Inflammatory macrophage treated with lipopolysaccharide for 4 hours (primary cell): ENCODE data around the gene PRDM11.

ENCODE experiments used
- DNase-seq: peaks from one replicate; pipeline ENCODE4 v3.0.0-alpha.2; 2020

PRDM11 gene

DNA sequence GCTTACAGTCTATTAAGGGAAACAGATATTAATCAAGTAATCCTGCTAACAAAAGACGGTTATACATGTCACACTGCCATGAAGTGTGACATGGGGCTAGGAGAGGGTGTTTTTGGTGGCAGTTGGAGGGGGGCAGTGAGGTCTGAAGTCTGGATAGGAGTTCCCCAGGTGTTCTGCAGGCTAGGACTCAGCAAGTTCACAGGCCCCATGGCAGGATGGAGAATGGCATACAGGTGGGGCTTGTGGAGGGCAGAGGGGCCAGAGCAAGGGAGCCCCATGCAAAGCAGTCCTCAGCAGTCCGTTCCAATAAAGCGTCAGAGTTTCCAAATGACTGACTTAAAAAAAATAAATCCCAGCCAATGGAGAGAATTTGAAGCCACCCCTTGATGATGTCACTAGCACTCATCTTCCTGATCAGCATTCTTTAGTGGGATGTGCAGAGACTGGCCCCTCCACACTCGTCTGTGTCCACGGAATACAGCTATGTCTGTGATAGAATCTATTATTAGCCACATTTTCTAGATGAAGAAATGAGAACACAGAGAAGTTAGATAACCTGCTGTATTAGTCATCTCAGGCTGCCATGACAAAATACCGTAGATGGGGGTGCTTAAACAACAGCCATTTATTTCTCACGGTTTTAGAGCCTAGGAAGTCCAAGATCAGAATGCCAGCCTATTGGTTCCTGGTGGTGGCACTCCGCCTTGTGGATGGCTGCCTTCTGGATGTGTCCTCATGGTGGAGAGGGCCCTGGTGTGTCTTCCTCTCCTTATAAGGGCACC lies 32.6 kb downstream of the PRDM11 start:
- DNase-seq, result no peak

DNA sequence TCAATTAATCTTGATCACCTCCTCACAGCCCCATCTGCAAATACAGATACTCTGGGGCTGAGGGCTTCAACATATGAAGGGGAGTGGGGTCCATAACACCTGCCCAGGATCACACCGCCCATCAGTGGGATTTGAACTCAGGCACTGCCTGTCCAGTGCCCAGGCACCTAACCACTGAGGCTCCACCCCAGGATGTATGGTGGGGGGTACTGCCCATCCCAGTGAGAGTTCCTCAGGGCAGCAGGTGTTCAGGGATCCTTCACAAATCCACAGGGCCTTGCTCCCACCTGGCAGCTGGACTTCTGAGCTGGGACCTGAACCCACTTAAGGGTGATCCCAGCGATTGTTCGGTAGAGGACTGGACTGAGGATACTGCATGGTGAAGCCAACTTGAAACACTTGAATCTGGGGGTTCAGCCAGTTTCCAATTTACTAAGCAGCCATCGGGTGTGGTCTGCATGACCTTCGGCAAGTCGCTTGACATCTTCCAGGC lies 33.3 kb downstream of the PRDM11 start:
- DNase-seq, result no peak

DNA sequence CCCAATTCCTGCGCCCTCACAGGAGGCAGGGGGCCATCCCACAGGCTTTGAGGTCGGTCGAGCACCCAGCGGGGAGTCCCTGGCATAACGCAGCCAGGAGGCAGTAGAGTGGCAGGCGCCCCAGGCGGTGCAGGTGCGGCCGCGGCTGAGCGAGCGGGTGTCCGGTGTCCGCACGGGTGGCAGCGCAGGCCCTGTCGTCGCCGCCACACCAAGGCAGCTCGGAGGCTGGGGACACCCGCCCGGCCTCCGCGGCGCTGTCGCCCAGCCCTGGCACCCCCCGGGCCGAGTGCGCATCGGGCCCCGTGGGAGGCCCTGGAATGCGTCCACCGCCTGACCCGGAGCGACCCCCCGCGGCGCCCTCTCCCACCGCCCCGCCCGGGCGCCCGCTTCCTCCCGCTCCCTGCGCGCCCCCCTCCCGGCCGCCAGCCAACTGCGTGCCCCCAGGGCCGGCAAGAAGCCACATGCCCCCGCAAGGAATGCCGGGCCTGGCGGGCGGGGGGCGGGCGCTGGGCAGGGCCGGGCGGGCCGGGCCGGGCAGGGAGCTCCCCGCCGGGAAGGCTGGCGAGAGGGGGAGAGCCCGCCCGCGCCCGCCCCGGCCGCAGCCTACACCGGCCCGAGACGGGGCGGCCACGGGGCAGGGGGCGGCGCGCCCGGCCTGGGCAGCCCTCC lies 33.9 kb downstream of the PRDM11 start:
- DNase-seq, result no peak

DNA sequence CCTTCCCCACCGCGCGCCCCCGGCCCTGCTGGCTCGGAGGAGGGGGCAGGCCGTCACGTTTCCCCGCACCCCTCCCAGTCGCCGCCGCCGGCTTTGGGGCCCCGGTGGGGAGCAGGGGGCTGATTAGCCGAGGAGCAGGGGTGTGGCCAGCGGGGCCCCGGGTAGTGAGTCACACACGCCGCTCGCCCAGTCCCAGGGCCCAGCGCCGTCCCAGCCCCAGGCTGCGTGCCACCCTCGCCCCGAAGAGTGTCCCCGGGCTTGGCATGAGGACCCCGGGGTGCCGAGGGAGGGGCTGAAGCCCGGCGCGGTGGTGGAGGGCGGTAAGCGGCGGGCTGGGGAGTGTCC lies 34.4 kb downstream of the PRDM11 start:
- DNase-seq, result peak; percentile 49

DNA sequence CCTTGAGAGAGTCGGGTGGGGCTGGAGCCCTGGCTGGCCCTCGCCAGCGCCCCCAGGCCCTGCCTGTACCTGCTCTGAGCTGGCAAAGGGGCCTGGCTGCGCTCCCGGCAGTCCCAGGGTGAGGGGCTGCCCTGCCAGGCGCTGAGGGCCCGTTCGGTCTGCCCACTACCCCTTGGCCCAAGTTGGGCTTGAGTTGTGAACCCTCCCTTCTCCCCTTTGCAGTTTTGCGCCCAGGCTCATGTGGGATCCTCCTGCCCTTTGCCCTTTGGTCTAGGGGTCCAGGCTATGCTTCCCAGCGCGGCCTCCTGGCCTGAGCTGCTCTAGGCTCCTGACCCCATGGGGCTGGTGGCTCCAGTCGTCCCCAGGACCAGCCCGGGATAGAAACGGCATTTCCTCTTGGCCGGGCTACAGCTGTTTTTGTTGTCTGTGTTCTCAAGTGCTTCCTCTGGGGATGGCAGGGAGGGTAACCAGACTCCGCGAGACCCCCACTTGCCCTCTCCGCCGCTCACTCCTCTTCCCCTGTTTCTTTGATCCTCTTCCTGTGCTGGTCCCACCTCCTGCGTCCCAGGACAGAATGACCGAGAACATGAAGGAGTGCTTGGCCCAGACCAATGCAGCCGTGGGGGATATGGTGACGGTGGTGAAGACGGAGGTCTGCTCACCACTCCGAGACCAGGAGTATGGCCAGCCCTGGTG lies 34.9 kb downstream of the PRDM11 start:
- no peak for DNase-seq

DNA sequence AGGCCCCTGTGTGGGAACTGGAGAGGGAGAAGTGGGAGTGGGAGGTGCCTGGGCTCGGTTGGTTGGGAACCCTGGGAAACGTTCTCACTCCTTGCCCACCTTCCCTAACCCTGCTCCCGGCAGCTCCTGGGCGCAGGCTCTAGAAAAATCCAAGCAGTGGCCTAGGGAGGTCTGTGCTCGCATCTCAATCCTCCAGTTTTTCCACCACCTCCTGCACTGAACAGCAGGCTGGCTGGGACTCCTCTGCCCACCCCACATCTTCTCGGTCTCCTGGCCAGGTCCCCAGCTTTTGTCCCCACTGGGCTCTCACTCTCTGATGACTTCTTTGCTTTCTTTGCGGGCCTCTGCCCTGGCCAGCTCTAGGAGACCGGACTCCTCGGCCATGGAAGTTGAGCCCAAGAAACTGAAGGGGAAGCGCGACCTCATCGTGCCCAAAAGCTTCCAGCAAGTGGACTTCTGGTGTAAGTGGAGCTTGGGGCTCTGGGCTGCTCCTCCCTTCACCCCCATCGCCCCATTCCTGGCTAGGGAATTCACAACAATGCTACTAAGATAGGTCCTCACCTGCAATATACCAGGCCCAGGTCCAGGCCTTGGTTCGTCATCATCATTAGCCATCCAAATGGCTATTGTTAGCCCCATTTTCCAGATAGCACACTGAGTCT lies 35.6 kb downstream of the PRDM11 start:
- no peak for DNase-seq

DNA sequence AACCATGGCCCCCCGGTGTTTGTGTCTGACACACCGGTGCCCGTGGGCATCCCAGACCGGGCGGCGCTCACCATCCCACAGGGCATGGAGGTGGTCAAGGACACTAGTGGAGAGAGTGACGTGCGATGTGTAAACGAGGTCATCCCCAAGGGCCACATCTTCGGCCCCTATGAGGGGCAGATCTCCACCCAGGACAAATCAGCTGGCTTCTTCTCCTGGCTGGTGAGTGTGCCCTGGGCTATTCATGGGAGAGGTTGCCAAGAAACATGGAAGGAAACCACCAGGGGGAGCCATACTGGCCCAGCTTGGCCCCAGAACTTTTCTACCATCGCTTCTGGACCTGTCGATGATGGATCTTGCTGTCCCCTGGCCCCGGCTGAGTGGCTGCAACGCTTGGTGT lies 36.5 kb downstream of the PRDM11 start:
- peak; percentile 41 for DNase-seq

DNA sequence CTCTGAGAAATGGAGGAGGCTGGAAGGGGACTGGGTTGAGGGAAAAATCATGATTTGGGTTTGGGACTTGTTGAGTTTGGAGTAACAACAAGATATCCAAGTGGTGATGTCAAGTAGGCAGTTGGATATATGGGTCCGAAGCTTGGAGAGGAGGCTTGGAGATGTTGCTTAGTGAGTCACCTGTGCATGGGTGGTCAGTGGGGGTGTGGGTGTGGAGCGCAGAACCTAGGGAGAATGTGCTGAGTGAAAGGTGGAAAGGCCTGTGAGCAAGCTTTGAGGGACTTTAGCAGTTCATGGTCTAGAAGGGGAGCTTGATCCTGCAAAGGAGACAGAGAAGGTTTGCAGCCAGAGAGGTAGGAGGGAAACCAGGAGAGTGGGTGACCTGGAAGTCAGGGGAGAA lies 38.2 kb downstream of the PRDM11 start:
- no peak for DNase-seq

DNA sequence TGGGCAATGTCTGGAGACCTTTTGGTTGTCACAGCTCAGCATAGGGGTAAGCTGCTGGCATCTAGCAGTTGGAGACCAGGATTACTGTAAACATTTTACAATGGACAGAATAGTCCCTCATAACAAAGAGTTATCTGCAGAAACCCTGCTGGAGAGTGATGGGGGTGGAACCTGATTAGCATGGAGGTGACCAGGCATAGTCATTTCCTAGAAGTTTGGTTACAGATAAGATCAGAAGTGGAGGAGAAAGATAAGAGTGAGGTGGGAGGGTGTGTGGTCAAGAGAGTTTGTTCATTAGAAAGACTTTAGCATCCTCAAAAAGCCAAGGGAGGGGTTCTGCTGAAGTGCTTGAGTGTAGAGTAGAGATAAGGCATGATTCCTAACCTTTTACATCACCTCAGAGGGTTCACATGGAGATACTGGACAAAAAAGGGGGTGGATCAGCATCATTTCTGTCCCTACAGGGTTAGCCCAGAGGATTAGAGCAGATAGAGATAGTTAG lies 38.8 kb downstream of the PRDM11 start:
- no peak for DNase-seq

DNA sequence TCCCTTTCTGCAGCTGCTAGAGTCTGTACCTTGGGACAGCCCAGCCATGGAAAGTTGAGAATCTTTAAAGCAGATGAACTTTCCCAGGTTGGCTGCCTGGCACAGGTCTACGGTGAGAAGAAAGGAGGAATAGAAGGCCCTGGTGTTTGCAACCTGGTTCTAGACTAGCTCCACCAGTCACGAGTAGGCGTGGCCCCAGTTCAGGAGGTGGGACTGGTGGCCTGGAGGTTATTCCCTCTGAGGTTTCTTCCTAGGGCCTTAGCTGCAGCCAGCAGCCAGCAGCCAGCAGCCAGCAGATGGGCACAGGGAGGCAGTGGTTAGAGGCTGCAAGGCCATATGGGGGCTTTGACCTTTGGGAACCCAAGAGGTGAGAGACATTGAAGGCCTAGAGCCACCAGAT lies 40.9 kb downstream of the PRDM11 start:
- no peak for DNase-seq

DNA sequence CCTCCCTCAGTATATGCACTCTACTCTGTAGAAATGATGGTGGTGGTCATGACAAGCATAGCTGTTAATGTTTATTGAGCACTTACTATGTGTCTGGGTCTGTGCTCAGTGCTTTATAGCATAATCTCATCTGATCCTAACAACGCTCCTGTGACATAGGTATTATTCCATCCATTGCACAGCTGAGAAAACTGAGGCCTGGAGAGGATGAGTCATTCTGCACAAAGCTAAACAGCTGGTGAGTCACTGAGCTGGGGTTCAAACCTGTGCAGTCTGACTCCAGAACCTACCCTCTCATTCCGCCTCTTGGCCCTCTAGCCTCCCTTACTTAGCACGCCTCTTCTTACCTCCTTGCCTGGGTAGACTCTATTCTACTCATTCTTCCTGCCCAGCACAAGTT lies 41.7 kb downstream of the PRDM11 start:
- no peak for DNase-seq

DNA sequence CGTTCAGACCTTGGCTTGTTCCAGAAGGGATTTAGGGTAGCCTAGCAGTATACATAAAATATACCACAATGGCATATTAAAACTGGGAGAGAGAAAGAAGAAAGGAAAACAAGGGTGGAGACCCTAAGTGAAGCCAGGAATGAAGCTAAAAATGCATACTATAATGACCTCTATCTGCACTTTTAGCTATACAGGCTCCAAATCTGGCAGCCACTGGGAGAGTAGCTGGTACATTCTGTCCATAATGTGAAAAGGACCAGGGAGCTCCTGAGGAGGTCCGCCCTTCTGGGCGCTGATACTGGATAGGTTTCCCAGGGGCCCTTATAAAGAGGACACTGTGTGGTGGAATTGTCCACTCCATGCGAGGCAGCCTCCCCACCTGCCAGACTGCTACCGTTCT lies 42.8 kb downstream of the PRDM11 start:
- no peak for DNase-seq

DNA sequence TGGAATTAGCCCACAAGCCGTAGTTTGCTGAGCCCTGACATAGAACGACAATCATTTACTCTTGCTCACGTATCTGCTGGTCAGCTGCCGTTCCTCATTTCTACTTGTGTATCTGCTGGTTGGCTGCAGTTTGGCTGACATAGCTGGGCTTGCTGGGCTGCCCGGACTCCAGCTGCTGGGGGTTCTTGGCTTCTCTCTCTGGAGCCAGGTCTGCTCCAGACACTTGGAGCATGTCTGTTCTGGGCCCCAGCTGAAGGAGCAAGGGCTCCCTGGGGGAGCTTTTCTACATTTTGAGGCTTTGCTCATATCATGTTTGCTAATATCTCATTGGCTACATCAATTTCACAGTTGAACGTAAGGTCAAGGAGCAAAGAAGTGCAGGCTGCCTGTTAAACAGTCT lies 47.3 kb downstream of the PRDM11 start:
- DNase-seq, result no peak

DNA sequence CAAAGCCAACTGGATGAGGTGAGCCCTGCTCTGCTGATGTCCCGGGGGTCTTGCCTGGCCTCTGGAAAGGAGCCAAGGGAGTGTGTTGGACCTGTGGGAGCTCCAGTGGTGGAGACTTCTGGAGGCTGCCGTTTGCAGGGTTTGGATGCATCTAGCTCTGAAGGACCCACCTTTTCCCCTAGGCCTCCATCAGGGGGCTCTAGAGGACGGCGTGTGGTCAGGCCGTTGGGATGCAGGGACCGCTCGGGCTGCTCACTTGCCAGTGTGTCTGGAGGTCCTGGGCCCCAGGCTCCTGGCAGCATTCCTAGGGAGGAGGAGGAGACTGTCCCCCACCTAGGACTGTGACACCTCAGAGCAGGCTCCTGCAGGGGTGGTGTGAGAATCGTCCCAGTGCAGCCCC lies 58.3 kb downstream of the PRDM11 start:
- no peak for DNase-seq

DNA sequence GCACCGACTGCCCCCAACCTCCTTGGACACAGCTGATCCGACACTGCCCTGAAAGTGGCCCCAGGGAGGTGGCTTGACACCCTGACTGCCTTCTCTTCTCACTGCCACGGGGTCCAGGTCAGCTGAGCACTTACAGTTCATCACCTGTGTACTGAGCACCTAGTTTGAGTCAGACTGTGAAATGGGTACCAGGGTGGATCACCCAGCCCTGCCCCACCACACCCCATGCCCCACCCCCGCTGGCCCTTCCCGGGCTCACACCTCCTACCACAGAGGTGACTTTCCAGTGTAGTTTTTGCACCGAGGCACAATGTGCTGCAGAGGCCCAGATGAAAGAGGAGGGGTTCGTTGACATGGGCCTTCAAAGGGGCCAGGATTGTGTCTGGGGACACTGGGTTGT lies 59.5 kb downstream of the PRDM11 start:
- no peak for DNase-seq

DNA sequence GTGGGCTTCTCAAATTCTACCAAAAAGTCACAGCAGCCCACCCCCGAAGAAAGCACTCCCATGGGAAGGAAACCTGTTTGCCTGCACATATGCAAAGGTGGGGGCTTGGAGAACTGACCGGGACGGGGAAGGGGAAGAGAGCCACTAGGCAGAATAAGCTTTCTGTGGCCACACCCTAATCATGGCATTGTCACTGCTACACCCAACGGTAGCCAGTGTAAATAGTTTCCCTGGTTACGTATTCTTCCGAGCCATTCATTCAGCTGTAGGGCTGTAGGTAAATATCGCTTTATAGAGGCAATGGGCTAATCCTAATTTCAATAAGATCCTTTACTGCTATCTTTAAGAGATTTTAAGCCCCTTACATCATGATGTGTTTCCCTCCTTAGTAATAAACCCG lies 61.7 kb downstream of the PRDM11 start:
- no peak for DNase-seq

DNA sequence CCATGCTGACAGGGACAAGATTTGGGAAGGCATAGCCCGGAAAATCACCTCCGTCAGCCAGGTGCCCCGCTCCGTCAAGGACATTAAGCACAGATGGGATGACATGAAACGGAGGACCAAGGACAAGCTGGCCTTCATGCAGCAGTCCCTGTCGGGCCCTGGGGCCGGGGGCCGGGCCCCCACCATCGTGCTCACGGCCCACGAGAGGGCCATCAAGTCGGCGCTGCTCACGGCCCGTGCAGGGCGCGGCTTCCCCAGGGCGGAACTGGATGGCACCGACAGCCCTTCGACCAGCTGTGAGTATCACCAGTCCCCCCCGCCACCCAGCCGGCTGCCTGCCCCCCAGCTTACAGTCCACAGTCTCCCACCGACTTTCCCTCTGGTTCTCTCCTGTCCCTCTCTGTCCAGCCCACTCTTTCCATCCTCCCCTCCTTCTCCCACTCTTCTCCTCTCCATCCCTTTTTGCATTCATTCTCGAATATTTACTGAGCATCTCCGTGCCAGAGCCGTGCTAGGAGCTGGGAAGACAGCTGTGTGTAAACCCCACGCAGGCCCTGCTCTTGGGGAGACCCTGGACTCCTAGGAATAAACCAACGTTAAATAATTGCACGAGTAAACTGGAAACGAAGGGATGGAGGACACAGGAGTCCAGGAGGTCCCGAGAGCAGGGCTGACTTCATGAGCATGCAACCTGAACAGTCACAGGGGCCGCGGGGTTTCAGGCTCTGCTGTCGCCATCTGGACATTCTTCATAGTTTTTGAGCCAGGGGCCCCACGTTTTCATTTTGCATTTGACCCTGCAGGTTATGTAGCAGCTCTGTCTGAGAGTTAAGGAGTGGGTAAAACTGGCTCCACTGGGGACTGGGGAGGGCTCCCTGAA lies 62.8 kb downstream of the PRDM11 start:
- DNase-seq, result no peak

DNA sequence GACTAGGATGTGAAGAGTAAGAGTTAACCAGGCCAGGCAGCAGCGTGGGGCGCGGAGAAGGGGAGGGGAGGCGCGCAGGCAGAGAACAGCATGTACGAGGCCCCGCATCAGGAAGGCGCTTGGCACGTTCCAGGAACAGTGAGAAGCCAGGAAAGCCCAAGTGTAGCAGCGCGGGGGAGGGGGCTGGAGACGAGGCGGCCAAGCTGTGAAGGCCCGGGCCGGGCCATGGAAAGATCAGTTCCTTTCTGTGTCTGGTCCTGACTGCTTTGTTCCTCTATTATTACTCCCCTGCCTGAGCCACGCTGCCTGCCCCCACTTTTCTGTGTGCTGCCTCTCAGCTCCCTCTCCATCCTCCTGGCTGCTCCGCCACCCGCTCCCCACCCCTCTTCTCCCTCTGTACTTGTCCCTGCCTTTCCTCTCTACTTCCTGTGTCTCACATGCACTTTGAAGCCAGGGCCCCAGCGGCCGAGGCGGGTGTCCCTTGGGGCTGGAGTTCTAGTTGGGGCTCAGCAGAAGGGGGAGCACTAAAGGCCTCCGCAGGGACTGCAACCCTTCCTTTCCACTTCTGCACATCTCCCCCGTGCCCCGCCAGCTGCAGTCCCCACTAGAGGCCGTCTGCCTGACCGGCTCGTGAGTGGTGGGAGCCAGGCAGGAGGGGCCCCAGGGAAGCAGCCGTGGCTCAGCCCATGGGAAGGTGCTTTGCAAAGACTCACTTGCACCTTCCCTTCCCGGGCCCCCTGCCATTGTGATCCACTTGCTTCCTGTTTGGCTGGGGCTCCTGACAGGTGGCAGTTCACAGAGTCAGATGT lies 63.7 kb downstream of the PRDM11 start:
- DNase-seq, result no peak

DNA sequence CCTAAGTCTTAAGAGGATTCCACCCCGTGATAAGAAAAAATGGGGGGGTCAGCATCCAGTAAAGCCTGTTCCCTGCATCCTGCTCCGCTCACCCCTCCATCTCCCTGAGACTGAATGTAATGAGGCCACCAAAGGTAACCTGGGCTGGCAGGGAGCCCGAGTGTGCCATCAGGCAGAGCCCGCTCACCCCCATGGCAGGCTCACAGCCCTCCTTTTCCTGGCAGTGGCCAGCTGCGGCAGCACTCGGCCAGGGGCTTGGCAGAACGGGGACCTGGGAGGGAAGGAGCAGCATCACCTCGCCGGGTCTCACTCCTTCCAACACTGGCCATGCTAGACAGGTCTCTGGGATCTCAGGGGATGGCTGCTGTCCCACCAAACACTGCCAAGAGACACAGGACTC lies 64.4 kb downstream of the PRDM11 start:
- no peak for DNase-seq

DNA sequence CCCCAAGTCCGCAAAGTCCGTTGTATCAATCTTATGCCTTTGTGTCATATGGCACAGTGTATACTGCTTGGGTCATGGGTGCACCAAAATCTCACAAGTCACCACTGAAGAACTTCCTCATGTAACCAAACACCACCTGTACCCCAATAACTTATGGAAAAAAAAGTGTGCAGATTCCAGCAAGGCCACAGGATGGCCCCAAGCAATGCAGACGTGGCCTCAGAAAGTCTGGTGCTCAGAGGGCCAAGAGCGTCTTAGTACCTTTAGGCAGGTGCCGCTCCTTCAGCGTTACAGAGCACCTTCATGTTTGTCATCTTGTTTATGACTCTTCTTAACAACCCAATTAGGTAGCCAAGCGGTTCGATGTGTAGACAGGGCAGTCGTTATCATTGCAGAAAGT lies 65.3 kb downstream of the PRDM11 start:
- no peak for DNase-seq

DNA sequence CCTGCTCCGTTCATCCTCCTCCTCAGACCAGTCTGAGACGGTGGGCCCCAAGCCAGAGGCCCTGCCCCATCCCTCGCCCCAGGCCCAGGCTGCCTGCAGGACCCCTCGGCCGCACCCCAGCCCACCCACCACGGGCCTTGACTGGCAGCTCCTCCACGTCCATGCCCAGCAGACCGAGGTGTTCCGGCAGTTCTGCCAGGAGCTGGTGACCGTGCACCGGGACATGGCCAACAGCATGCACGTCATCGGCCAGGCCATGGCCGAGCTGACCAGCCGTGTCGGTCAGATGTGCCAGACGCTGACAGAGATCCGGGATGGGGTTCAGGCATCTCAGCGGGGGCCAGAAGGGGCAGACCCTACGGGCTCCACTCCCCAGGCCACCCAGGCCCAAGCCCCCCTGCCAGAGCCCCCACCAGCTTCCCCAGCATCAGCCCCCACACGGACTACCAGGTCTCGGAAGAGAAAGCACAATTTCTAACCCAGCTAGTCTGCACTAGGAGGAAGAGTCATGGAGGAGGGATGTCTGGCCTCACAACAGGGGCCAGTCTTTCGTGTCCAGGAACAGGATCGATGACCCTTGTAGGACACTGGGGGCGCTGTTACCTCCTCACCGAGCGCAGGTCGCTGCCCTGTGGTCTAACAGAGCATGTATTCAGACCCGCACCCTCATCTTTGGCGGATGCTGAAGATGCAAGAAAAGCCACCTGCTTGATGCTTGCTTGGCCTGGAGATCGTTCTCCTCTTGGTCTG lies 66.3 kb downstream of the PRDM11 start:
- DNase-seq, result no peak
